Measurements from ENCODE around the gene MPV17L2.

DNA sequence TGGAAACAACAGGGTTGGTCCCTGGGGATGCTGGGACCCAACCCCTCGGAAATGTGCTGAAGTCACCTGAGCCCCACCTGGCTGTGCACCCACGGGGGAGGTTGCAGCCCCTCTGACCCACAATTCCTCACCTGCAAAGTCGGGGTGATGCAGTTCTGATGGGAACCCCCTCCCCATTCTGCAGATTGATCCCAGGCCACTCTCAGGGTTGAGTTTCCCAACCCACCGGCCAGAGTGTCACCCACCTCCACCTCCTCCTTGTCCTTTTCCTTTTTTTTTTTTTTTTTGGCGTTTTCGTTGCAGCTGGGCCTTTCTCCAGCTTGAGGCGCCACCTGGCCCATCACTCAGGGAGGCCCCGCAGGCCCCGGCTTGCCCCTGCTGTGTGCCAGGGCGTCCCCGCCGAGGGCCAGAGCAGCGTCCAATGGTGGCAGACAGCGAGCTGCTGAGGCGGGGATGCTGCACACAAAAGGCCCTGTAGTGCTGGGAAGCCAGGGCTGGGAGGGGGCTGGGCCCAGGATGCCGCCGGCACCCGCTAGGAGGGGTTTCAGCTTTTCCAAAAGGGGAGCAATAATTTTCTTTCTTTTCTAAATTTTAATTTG, 35.5 kb upstream of the MPV17L2 start:
- TF ChIP-seq, protein P1, sequence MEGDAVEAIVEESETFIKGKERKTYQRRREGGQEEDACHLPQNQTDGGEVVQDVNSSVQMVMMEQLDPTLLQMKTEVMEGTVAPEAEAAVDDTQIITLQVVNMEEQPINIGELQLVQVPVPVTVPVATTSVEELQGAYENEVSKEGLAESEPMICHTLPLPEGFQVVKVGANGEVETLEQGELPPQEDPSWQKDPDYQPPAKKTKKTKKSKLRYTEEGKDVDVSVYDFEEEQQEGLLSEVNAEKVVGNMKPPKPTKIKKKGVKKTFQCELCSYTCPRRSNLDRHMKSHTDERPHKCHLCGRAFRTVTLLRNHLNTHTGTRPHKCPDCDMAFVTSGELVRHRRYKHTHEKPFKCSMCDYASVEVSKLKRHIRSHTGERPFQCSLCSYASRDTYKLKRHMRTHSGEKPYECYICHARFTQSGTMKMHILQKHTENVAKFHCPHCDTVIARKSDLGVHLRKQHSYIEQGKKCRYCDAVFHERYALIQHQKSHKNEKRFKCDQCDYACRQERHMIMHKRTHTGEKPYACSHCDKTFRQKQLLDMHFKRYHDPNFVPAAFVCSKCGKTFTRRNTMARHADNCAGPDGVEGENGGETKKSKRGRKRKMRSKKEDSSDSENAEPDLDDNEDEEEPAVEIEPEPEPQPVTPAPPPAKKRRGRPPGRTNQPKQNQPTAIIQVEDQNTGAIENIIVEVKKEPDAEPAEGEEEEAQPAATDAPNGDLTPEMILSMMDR (IDR thresholded peaks at IDR 0.05): no peak
- TF ChIP-seq EZH2 (IDR thresholded peaks at IDR 0.05; ENCODE audit: borderline replicate concordance, insufficient read depth, low read depth, low read length, poor library complexity, severe bottlenecking): no peak
